OCI-LY3 (cell line): ENCODE data around the gene INSL3.
"Not testable (repeated sequence)": the region's sequence is repeated elsewhere in the genome, so short reads cannot be mapped to it uniquely, and the experiment has no call there.

Experiments
- H2AFZ ChIP-seq: fragments of 200-600, 300-600 bp; shearing (Covaris generic); 2 replicates; pipeline ENCODE4 v1.6.0; 2014; ENCODE audit warnings: antibody characterized with exemption, low read depth, low read length
- H3K27ac ChIP-seq: fragments of 200-600, 300-600 bp; sonication (generic); 2 replicates; pipeline ENCODE4 v1.5.1; 2014; ENCODE audit warnings: mild to moderate bottlenecking, low read length, moderate library complexity, mixed read lengths
- H3K27me3 ChIP-seq: fragments of 200-600, 300-600 bp; sonication (generic); 2 replicates; pipeline ENCODE4 v1.6.1; 2014; ENCODE audit warnings: low read depth, low read length, mixed read lengths
- H3K36me3 ChIP-seq: fragments of 200-600, 300-600 bp; sonication (generic); replicated peaks from 2 replicates; pipeline ENCODE3; 2014; ENCODE audit warnings: low read depth, low read length, mixed read lengths
- H3K4me1 ChIP-seq: fragments of 300-600, 200-600 bp; sonication (generic); 2 replicates; pipeline ENCODE4 v1.6.1; 2014; ENCODE audit warnings: low read length, mixed read lengths
- H3K4me2 ChIP-seq: fragments of 200-600, 300-600 bp; sonication (generic); 2 replicates; pipeline ENCODE4 v1.6.1; 2014; ENCODE audit warnings: low read length, mixed read lengths
- H3K4me3 ChIP-seq: fragments of 300-600, 200-600 bp; sonication (generic); 2 replicates; pipeline ENCODE4 v1.5.1; 2014; ENCODE audit warnings: antibody characterized with exemption, mild to moderate bottlenecking, low read length, moderate library complexity
- H3K79me2 ChIP-seq: fragments of 300-600, 200-600 bp; shearing (Covaris generic); 2 replicates; pipeline ENCODE4 v1.6.1; 2014; ENCODE audit warnings: mild to moderate bottlenecking, low read length, mixed read lengths
- H3K9ac ChIP-seq: fragments of 300-600, 200-600 bp; shearing (Covaris generic); 2 replicates; pipeline ENCODE4 v1.6.0; 2014; ENCODE audit warnings: mild to moderate bottlenecking, low read length, moderate library complexity
- H3K9me3 ChIP-seq: fragments of 200-600, 300-600 bp; shearing (Covaris generic); 2 replicates; pipeline ENCODE4 v1.6.1; 2014; ENCODE audit warnings: low read length, mixed read lengths; ENCODE audit not compliant: insufficient read depth
- H4K20me1 ChIP-seq: fragments of 200-600, 300-600 bp; sonication (generic); 2 replicates; pipeline ENCODE4 v1.6.1; 2016; ENCODE audit warnings: low read length, mixed read lengths; ENCODE audit not compliant: insufficient read depth
- CTCF ChIP-seq: fragments of 200-600, 300-600 bp; sonication (generic); IDR thresholded peaks from 2 replicates; pipeline ENCODE4 v1.5.1; 2014; ENCODE audit warnings: antibody characterized with exemption, low read length, low read depth
- EZH2phosphoT487 ChIP-seq: fragments of 200-600 bp; shearing (Covaris generic); IDR thresholded peaks from 2 replicates; pipeline ENCODE4 v1.6.1; 2018; ENCODE audit warnings: antibody characterized with exemption, mixed run types, low read depth

Gene INSL3

DNA sequence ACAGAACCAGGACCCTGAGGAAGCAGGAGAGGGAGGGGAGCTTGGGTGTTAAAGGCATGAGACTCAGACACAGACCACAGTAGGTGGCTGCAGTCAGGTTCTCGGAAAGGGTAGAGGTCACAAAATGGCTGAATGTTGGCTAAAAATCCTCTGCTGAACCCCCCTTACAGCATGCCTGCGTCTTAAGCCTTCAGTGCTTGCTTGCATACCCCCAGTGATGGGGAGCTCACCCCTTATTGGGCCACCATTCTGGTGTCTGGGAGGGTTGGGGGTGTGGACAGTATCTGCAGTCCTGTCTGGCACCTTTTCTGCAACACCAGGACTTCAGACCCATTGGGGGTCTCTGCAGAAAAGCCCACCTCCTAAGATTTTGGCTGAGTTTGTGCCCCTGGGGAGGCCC, 40.5 kb downstream of the INSL3 start:
- H3K27ac ChIP-seq = no peak overlapping the region
- H3K9me3 ChIP-seq = no peaks in the 10 kb centered on the region
- no peaks in the 10 kb centered on the region for H4K20me1 ChIP-seq
- no peaks in the 10 kb centered on the region for H3K79me2 ChIP-seq
- no peak overlapping the region for H3K9ac ChIP-seq
- no peak overlapping the region for H2AFZ ChIP-seq
- peaks cover 44% of the 10 kb centered on the region for H3K36me3 ChIP-seq
- H3K4me3 ChIP-seq = no peak overlapping the region
- TF ChIP-seq EZH2phosphoT487 = no peak
- no peak for TF ChIP-seq CTCF
- H3K27me3 ChIP-seq = no peaks in the 10 kb centered on the region
- H3K4me1 ChIP-seq = peaks cover 34% of the 10 kb centered on the region
- no peak overlapping the region for H3K4me2 ChIP-seq

DNA sequence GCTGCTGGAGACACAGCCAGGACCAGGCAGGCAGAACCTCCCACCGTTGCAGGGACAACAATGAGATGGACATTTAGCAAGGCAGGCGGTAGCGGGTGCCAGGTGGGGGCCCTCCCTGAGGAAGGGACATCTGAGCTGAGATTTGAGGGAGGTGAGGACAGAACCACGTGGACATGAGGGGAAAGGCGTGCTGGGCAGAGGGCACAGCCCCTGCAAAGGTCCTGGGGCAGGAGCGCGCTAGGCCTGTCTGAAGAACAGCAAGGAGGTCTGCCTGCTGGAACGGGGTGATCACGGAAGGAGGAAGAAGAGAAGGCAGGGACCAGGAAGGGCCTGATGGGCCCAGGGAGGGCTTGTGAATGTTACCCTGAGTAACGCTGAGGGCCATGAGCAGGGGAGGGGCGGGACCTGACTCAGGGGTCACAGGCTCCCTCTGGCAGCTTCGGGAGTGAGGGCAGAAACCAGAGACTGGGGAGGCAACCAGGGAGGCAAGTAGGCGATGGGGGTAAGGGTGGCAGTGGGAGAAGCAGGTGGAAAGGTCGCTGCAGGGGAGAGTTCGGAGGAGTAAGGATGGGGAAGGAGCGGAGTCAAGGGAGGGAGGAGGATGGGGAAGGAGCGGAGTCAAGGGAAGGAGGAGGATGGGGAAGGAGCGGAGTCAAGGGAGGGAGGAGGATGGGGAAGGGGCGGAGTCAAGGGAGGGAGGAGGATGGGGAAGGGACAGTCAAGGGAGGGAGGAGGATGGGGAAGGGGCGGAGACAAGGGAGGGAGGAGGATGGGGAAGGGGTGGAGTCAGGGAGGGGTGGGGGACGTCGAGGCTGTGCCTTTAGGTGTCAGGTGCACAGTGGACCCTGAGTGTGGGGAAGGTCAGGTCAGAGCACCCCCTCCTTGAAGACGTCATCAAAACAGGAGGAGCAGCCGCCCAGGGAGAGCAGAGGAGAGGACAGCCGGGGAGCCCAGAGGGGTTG, 42.1 kb downstream of the INSL3 start:
- Histone ChIP-seq H3K4me1 (peaks cover 45% of the 10 kb centered on the region), H4K20me1 (no peaks in the 10 kb centered on the region), H3K9ac (no peak overlapping the region), H3K79me2 (no peaks in the 10 kb centered on the region), H3K27ac (no peak overlapping the region), H3K27me3 (no peaks in the 10 kb centered on the region), H3K9me3 (no peaks in the 10 kb centered on the region), H2AFZ (no peak overlapping the region), H3K4me3 (no peak overlapping the region), H3K36me3 (peaks cover 49% of the 10 kb centered on the region), H3K4me2 (no peak overlapping the region)
- TF ChIP-seq CTCF = no peak
- no peak for TF ChIP-seq EZH2phosphoT487

DNA sequence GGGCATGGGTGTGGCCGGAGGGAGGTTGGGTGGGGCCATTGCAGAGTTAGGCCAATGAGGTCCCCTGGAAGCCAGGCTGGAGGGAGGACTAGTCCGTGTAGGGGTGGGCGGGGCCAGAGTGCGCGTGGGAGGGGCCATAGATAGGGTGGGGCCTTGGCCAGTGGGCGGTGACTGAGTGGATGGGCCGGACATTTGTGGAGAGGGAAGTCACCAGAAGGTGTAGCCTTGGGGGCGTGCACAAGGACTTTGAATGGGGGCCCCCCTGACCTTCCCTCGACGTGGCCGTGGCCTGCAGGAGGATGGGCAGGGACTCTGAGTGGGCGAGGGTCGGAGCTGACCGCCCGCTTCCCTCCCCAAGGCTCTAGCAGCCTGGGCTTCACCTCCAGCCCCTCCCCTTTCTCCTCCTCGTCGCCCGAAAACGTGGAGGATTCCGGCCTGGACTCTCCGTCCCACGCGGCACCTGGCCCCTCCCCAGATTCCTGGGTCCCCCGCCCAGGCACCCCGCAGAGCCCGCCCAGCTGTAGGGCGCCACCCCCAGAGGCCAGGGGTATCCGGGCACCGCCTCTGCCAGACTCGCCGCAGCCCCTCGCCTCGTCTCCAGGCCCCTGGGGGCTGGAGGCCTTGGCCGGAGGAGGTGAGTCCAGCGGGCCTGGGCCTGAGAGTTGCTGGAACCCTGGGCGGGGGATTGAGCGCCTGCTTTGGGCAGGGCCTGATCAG, 42.9 kb downstream of the INSL3 start:
- Histone ChIP-seq H3K4me3 (no peak overlapping the region), H3K79me2 (no peaks in the 10 kb centered on the region), H3K27ac (peak overlapping the region; percentile 91; the same call in 1 of the 2 replicates), H3K4me1 (peaks cover 40% of the 10 kb centered on the region), H3K4me2 (peak overlapping the region; percentile 17; the same call in 1 of the 2 replicates), H2AFZ (no peak overlapping the region), H3K9me3 (no peaks in the 10 kb centered on the region), H3K9ac (no peak overlapping the region; the same call in 1 of the 2 replicates), H3K36me3 (peaks cover 48% of the 10 kb centered on the region), H3K27me3 (no peaks in the 10 kb centered on the region), H4K20me1 (no peaks in the 10 kb centered on the region)
- TF ChIP-seq EZH2phosphoT487 = no peak

GRCh38 chr19:17777840-17778239, 43.5 kb downstream of the INSL3 start:
- not testable (repeated sequence) for H4K20me1 ChIP-seq, H3K9me3 ChIP-seq, H2AFZ ChIP-seq, H3K4me3 ChIP-seq, H3K27me3 ChIP-seq, H3K9ac ChIP-seq, H3K79me2 ChIP-seq
- Histone ChIP-seq H3K27ac (peak overlapping the region; percentile 91), H3K4me2 (peak overlapping the region; percentile 66; the same call in 1 of the 2 replicates), H3K4me1 (peaks cover 40% of the 10 kb centered on the region), H3K36me3 (peaks cover 50% of the 10 kb centered on the region)
